Activated CD8-positive, alpha-beta memory T cell treated with anti-CD3 and anti-CD28 coated beads, Interleukin-2, amount 10 ng/mL, durations not matched to agents 7 days and 5 days (primary cell): ENCODE measurements around the gene CCDC93. TPM values are rescaled to one million over a fixed set of nuclear protein-coding genes. Genes with fewer than 3 reads are reported as not detected.
"Not testable (repeated sequence)": the region's sequence is repeated elsewhere in the genome, so short reads cannot be mapped to it uniquely, and the experiment has no call there.

Experiments used
- ATAC-seq: fragments of 150-1000 bp; cut with Tn5 transposase; one replicate; pipeline ENCODE4 v1.10.0; 2021; ENCODE audit warnings: moderate library complexity
- CTCF ChIA-PET: fragments of 350-600 bp; sonication (Branson Sonifier 250); formaldehyde crosslinking; loops from one replicate; lab custom pipeline; 2021; ENCODE audit warnings: antibody characterized with exemption; lab: Charles Lee
- DNase-seq: peaks from one replicate; pipeline ENCODE4 v3.0.0-alpha.2; 2020
- H3K27ac Mint-ChIP-seq: one replicate; pipeline ENCODE4 v1.8.0; 2021; ENCODE audit warnings: mild to moderate bottlenecking, mixed read lengths
- H3K27me3 Mint-ChIP-seq: one replicate; pipeline ENCODE4 v1.8.0; 2021; ENCODE audit warnings: mixed read lengths
- H3K36me3 Mint-ChIP-seq: one replicate; pipeline ENCODE4 v1.8.0; 2021; ENCODE audit warnings: mild to moderate bottlenecking, mixed read lengths
- H3K4me1 Mint-ChIP-seq: one replicate; pipeline ENCODE4 v1.8.0; 2021; ENCODE audit warnings: mixed read lengths
- H3K4me3 Mint-ChIP-seq: one replicate; pipeline ENCODE4 v1.8.0; 2021; ENCODE audit warnings: mild to moderate bottlenecking, moderate library complexity, mixed read lengths
- H3K9me3 Mint-ChIP-seq: one replicate; pipeline ENCODE4 v1.8.0; 2022; ENCODE audit warnings: low read depth, mixed read lengths
- total RNA-seq, 2 experiments: library from RNA; stranded (reverse); gene quantifications; one replicate each; pipeline ENCODE4 v1.2.3, GENCODE V29; 2021

Gene CCDC93
- total RNA-seq, 2 experiments from 2014 or later, result 36.9 to 42.0 TPM

GRCh38 chr2:117936871-117937428 lies 76.9 kb downstream of the CCDC93 start:
- DNase-seq, result no peak
- peaks cover 51% of the 10 kb centered on the region for H3K36me3 Mint-ChIP-seq
- CTCF ChIA-PET, result interaction anchor here (1.3 kb wide), 1 partner anchor 15 kb away, joined by 3 read pairs; no protein-coding TSS in a partner anchor
- no peaks in the 10 kb centered on the region for H3K9me3 Mint-ChIP-seq
- no peak overlapping the region for H3K4me3 Mint-ChIP-seq
- ATAC-seq, result no peak
- no peaks in the 10 kb centered on the region for H3K27me3 Mint-ChIP-seq
- no peak overlapping the region for H3K27ac Mint-ChIP-seq
- no peaks in the 10 kb centered on the region for H3K4me1 Mint-ChIP-seq

DNA sequence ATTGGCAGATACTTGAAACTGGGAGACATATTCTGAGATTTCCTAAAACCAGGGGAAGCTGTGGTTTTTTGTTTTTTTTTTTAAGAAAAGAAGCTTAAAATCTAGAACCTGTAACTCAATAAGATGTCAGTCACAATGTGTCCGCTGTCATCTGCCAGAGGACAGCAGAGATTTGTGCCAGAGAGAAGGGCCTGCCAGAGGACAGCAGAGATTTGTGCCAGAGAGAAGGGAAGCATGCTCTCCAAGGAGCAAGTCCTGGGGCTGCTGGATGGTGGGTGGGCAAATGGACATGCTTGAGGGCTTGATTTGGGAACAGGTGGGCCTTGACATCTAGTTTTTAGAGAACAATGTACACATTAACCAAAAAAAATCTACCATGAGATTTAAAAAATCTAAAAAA lies 77.9 kb downstream of the CCDC93 start:
- H3K9me3 Mint-ChIP-seq, result no peaks in the 10 kb centered on the region
- CTCF ChIA-PET, result no interaction called here

GRCh38 chr2:117935456-117935855 lies 78.4 kb downstream of the CCDC93 start:
- DNase-seq (no peak), ATAC-seq (no peak)
- Mint-ChIP-seq H3K9me3 (no peaks in the 10 kb centered on the region), H3K27ac (no peak overlapping the region), H3K4me1 (peaks cover 9% of the 10 kb centered on the region), H3K27me3 (no peaks in the 10 kb centered on the region), H3K4me3 (no peak overlapping the region), H3K36me3 (peaks cover 62% of the 10 kb centered on the region)
- CTCF ChIA-PET, result no interaction called here

More for the DNA sequence above, 77.9 kb downstream of the CCDC93 start:
- Mint-ChIP-seq H3K27ac (no peak overlapping the region), H3K27me3 (no peaks in the 10 kb centered on the region), H3K36me3 (peaks cover 60% of the 10 kb centered on the region), H3K4me1 (peaks cover 8% of the 10 kb centered on the region), H3K4me3 (no peak overlapping the region)
- ATAC-seq, result no peak
- DNase-seq, result no peak

DNA sequence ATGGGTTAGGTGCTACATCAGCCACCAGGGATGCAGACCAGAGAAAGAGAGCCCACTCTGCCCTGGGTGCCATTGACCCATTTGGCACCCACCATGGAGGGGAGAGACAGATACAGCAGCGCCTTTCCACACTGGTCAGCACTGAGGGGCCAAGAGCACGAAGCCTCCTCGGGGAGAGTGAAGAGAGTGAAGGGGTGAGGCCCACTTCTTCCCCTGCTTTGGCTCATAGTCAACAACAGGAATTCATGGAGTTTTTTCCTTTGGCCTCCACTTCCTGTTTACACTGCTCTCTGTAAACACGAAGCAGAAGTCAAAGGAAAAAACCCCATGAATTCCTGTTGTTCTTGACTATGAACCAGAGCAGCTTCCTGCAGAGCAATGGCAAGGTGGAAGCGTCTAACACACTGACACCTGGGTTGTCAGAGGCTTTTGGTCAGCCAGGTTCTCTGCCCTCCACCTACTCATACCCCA lies 80.0 kb downstream of the CCDC93 start:
- Mint-ChIP-seq H3K36me3 (peaks cover 70% of the 10 kb centered on the region), H3K4me3 (no peak overlapping the region), H3K9me3 (no peaks in the 10 kb centered on the region), H3K27me3 (no peaks in the 10 kb centered on the region), H3K27ac (no peak overlapping the region), H3K4me1 (peaks cover 9% of the 10 kb centered on the region)
- DNase-seq, result no peak
- CTCF ChIA-PET, result no interaction called here
- no peak for ATAC-seq

- ATAC-seq, result no peak
- Mint-ChIP-seq H3K4me3 (no peak overlapping the region), H3K27ac (no peak overlapping the region), H3K9me3 (no peaks in the 10 kb centered on the region), H3K36me3 (peaks cover 77% of the 10 kb centered on the region), H3K27me3 (no peaks in the 10 kb centered on the region), H3K4me1 (peaks cover 9% of the 10 kb centered on the region)
- DNase-seq, result no peak
- CTCF ChIA-PET, result no interaction called here
Measured at GRCh38 chr2:117931978-117932377, 81.9 kb downstream of the CCDC93 start.

DNA sequence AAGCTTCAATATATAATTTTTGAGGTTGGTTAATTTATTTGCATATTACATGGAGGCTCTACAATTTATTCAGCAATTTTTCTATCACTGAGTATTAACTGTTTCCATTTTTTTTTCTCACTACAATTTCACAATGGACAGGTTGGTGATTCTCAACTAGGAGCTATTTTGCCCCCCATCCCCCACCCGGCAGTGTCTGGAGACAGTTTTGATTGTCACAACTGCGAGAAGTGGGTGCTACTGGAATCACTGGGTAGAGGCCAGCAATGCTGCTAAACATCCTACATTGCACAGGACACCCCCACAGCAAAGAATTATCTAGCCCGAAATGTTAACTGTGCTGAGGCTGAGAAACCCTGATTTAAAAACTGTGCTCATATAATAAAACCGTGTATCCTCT lies 82.6 kb downstream of the CCDC93 start:
- no peak overlapping the region for H3K4me3 Mint-ChIP-seq
- CTCF ChIA-PET, result no interaction called here
- H3K27ac Mint-ChIP-seq, result no peak overlapping the region
- ATAC-seq, result no peak
- H3K27me3 Mint-ChIP-seq, result no peaks in the 10 kb centered on the region
- peaks cover 9% of the 10 kb centered on the region for H3K4me1 Mint-ChIP-seq
- H3K36me3 Mint-ChIP-seq, result peaks cover 75% of the 10 kb centered on the region
- H3K9me3 Mint-ChIP-seq, result no peaks in the 10 kb centered on the region
- no peak for DNase-seq

DNA sequence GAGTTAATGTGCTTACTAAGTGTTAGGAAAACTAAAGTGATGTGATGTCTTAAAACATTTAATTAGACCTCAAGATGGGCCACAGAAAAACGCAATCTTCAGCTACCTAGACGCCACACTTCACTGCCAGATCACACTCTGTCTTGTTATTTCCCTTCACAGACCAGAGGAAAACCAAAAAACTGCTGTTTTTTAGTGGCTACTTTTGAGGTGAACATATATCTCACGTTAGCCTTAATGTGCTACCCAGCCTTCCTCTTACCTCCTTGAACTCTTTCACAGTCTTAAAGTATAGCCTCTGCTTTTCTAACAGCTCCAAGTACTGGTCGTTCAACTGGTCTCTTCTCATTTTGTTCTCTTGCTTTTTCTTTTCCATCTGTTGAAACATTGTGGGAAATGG lies 83.1 kb downstream of the CCDC93 start:
- H3K9me3 Mint-ChIP-seq, result no peaks in the 10 kb centered on the region
- H3K27ac Mint-ChIP-seq, result no peak overlapping the region
- ATAC-seq (no peak), DNase-seq (no peak)
- no peaks in the 10 kb centered on the region for H3K27me3 Mint-ChIP-seq
- peaks cover 9% of the 10 kb centered on the region for H3K4me1 Mint-ChIP-seq
- peaks cover 74% of the 10 kb centered on the region for H3K36me3 Mint-ChIP-seq
- CTCF ChIA-PET, result no interaction called here
- H3K4me3 Mint-ChIP-seq, result no peak overlapping the region

DNA sequence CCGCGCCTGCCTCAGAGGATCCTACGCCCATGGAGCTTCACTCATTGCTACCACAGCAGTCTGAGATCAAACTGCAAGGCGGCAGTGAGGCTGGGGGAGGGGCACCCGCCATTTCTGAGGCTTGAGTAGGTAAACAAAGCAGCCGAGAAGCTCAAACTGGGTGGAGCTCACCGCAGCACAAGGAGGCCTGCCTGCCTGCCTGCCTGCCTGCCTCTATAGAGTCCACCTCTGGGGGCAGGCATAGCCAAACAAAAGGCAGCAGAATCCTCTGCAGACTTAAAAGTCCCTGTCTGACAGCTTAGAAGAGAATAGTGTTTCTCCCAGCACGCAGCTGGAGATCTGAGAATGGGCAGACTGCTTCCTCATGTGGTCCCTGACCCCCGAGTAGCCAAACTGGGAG lies 90.4 kb downstream of the CCDC93 start:
- H3K4me3 Mint-ChIP-seq, H3K9me3 Mint-ChIP-seq, H3K27me3 Mint-ChIP-seq, H3K4me1 Mint-ChIP-seq, CTCF ChIA-PET, DNase-seq, H3K27ac Mint-ChIP-seq, ATAC-seq: not testable (repeated sequence)
- H3K36me3 Mint-ChIP-seq, result peaks cover 73% of the 10 kb centered on the region

DNA sequence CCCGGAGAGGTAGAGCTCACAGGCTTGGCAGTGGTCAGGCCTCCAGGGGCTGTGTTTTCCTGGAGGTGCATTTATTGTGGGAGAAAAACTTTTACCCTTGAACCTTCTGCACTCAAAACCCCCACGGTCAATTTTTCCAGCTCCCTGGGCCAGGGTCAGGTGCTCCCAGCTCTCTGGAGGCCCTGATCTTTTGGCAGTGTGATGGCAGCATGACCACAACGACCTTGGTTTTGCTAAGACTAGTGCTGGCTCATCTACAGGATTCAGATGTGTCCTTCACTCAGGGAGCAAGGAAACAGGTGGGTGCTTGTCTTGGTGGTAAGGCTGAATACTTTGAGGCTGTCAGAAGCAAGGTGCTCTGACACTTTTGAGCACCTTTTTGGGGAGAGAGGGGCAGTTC lies 92.3 kb downstream of the CCDC93 start:
- CTCF ChIA-PET, result no interaction called here
- H3K27ac Mint-ChIP-seq, result no peak overlapping the region

GRCh38 chr2:117918608-117919007 lies 95.3 kb downstream of the CCDC93 start:
- no peak overlapping the region for H3K27ac Mint-ChIP-seq
- no peaks in the 10 kb centered on the region for H3K4me1 Mint-ChIP-seq
- peaks cover 78% of the 10 kb centered on the region for H3K36me3 Mint-ChIP-seq
- H3K4me3 Mint-ChIP-seq, result no peak overlapping the region
- no peak for DNase-seq
- no peaks in the 10 kb centered on the region for H3K27me3 Mint-ChIP-seq
- no peak for ATAC-seq
- H3K9me3 Mint-ChIP-seq, result no peaks in the 10 kb centered on the region
- CTCF ChIA-PET, result interaction anchor here (0.8 kb wide), 1 partner anchor 114 kb away, joined by 3 read pairs; no protein-coding TSS in a partner anchor

More for the DNA sequence above, 92.3 kb downstream of the CCDC93 start:
- no peak for ATAC-seq
- DNase-seq, result no peak
- no peak overlapping the region for H3K4me3 Mint-ChIP-seq
- H3K27me3 Mint-ChIP-seq, result no peaks in the 10 kb centered on the region
- peaks cover 79% of the 10 kb centered on the region for H3K36me3 Mint-ChIP-seq
- no peaks in the 10 kb centered on the region for H3K9me3 Mint-ChIP-seq
- H3K4me1 Mint-ChIP-seq, result no peaks in the 10 kb centered on the region

GRCh38 chr2:117917223-117917917 lies 96.5 kb downstream of the CCDC93 start:
- DNase-seq (no peak), ATAC-seq (no peak)
- Mint-ChIP-seq H3K36me3 (peaks cover 67% of the 10 kb centered on the region), H3K4me3 (no peak overlapping the region), H3K27me3 (no peaks in the 10 kb centered on the region), H3K9me3 (no peaks in the 10 kb centered on the region), H3K27ac (no peak overlapping the region), H3K4me1 (no peaks in the 10 kb centered on the region)
- CTCF ChIA-PET, result no interaction called here

GRCh38 chr2:117902933-117903332 lies 110.9 kb downstream of the CCDC93 start:
- CTCF ChIA-PET, result interaction anchor here (1.0 kb wide), 1 partner anchor 100 kb away, joined by 3 read pairs; no protein-coding TSS in a partner anchor

GRCh38 chr2:117888897-117889296 lies 125.0 kb downstream of the CCDC93 start:
- H3K9me3 Mint-ChIP-seq, result no peaks in the 10 kb centered on the region
- no peak overlapping the region for H3K4me3 Mint-ChIP-seq
- no peaks in the 10 kb centered on the region for H3K4me1 Mint-ChIP-seq
- H3K27ac Mint-ChIP-seq, result no peak overlapping the region
- DNase-seq (no peak), ATAC-seq (no peak)
- H3K27me3 Mint-ChIP-seq, result peaks cover 8% of the 10 kb centered on the region
- no peaks in the 10 kb centered on the region for H3K36me3 Mint-ChIP-seq
- CTCF ChIA-PET, result no interaction called here

More at GRCh38 chr2:117902933-117903332, 110.9 kb downstream of the CCDC93 start:
- ATAC-seq (no peak), DNase-seq (no peak)
- no peaks in the 10 kb centered on the region for H3K36me3 Mint-ChIP-seq
- H3K4me3 Mint-ChIP-seq, result no peak overlapping the region
- no peaks in the 10 kb centered on the region for H3K4me1 Mint-ChIP-seq
- H3K27ac Mint-ChIP-seq, result no peak overlapping the region
- H3K9me3 Mint-ChIP-seq, result no peaks in the 10 kb centered on the region
- H3K27me3 Mint-ChIP-seq, result peaks cover 2% of the 10 kb centered on the region

DNA sequence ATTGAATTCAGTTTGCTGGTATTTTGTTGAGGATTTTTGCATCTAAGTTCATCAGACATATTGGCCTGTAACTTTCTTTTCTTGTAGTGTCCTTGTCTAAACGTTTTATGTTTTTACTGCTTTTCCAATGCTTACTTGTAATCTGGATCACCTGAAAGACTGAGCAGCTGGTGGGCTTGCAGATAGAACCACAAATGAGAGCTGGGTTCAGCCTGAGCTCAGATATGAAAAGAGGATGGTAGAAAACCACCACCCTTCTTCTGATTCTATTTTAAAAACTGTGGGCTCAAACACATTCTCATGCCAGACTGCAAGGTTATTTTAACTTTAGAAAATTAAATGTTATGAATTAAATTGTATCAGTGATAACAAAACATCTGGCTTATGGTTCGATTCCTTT lies 128.6 kb downstream of the CCDC93 start:
- DNase-seq (no peak), ATAC-seq (no peak)
- Mint-ChIP-seq H3K4me3 (no peak overlapping the region), H3K36me3 (no peaks in the 10 kb centered on the region), H3K27ac (no peak overlapping the region), H3K4me1 (no peaks in the 10 kb centered on the region), H3K27me3 (peaks cover 8% of the 10 kb centered on the region), H3K9me3 (peaks cover 8% of the 10 kb centered on the region)
- CTCF ChIA-PET, result no interaction called here
